ENCODE results near the gene ZNF700.

DNA sequence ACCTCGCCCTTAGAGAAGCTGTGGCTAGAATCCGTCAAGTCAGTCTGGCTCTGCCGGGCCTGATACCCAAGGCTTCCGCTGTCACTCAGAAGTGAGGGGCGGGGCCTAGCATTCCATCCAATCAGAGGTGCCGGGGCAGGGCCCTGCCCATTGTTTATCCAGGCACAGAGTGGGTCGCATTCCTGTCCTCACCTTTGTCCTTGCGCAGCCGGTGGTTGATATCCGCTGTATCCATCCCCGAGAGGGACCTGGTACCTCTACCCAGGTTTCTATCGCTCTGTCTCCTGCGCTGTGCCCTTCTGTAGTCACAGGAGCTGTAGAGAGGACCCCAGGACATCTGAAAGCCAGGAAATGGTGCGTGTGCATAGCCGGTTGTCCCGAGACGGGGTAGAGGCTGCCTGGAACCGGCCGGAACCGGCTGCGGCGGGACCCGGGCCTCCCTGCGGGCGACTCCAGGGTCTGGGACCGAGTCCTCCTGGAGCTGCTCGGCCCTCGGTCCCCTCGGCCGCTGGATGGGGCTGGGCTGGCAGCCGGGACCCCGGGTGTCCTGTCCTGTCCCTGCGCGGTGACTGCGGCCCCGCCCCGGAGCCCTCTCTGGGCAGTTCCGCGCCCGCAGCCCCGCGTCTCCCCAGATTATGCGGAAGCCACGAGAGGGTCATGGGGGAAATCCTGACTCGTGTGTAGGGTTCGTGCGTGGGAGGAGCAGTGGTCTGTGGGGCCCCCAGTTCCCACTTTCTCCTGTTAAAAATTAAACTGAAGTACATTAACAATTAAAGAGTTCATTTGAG is 40.1 kb downstream of the ZNF700 start, which contains the start of gene ZNF763:
- TF ChIP-seq, protein P1, sequence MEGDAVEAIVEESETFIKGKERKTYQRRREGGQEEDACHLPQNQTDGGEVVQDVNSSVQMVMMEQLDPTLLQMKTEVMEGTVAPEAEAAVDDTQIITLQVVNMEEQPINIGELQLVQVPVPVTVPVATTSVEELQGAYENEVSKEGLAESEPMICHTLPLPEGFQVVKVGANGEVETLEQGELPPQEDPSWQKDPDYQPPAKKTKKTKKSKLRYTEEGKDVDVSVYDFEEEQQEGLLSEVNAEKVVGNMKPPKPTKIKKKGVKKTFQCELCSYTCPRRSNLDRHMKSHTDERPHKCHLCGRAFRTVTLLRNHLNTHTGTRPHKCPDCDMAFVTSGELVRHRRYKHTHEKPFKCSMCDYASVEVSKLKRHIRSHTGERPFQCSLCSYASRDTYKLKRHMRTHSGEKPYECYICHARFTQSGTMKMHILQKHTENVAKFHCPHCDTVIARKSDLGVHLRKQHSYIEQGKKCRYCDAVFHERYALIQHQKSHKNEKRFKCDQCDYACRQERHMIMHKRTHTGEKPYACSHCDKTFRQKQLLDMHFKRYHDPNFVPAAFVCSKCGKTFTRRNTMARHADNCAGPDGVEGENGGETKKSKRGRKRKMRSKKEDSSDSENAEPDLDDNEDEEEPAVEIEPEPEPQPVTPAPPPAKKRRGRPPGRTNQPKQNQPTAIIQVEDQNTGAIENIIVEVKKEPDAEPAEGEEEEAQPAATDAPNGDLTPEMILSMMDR (IDR thresholded peaks at IDR 0.05; ENCODE audit: low read depth, low read length): no peak
- peak; percentile 73 for TF ChIP-seq POLR2A (IDR thresholded peaks at IDR 0.05; ENCODE audit: extremely low read depth, insufficient read length)
- TF ChIP-seq, protein P2, sequence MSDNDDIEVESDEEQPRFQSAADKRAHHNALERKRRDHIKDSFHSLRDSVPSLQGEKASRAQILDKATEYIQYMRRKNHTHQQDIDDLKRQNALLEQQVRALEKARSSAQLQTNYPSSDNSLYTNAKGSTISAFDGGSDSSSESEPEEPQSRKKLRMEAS (IDR thresholded peaks at IDR 0.05; ENCODE audit: low read depth, low read length): no peak; the same call in 1 of the 2 replicates

Data from NB4 (cell line).